ENCODE measurements around the gene C12orf54. TPM values are rescaled to one million over a fixed set of nuclear protein-coding genes. Genes with fewer than 3 reads are reported as not detected.

Gene C12orf54
- total and polyA plus RNA-seq, 2 donors (not counting 3 experiments of a cell fraction or from before 2014, with no cell fraction given), result not detected

Other genes starting within 250 kb of the C12orf54 start
- 5.0 and 6.7 TPM in 2 replicates for gene ZNF641, start 131.6 kb upstream of the C12orf54 start, total RNA-seq
- gene ZNF641, start 131.6 kb upstream of the C12orf54 start, polyA plus RNA-seq, result 2.8 and 3.5 TPM in 2 replicates
- not detected in 2 replicates for gene ANP32D, start 9.9 kb upstream of the C12orf54 start, total RNA-seq
- not detected in 2 replicates for gene ANP32D, start 9.9 kb upstream of the C12orf54 start, polyA plus RNA-seq
- not detected in 2 replicates for gene OR8S1, start 43.1 kb downstream of the C12orf54 start, total RNA-seq
- not detected in 2 replicates for gene OR8S1, start 43.1 kb downstream of the C12orf54 start, polyA plus RNA-seq
- not detected in 2 replicates for gene LALBA, start 87.5 kb downstream of the C12orf54 start, total RNA-seq
- gene LALBA, start 87.5 kb downstream of the C12orf54 start, polyA plus RNA-seq, result not detected in 2 replicates
- 35.8 and 40.6 TPM in 2 replicates for gene KANSL2, start 199.7 kb downstream of the C12orf54 start, total RNA-seq
- gene KANSL2, start 199.7 kb downstream of the C12orf54 start, polyA plus RNA-seq, result 27.3 and 30.5 TPM in 2 replicates
- 33.0 and 35.1 TPM in 2 replicates for gene CCNT1, start 234.2 kb downstream of the C12orf54 start, total RNA-seq
- 9.7 and 10.6 TPM in 2 replicates for gene CCNT1, start 234.2 kb downstream of the C12orf54 start, polyA plus RNA-seq

All from endothelial cell of umbilical vein (primary cell).